Measurements from ENCODE around the gene PPIP5K1. TPM values are rescaled to one million over a fixed set of nuclear protein-coding genes. Genes with fewer than 3 reads are reported as not detected.
"Not testable (repeated sequence)": the region's sequence is repeated elsewhere in the genome, so short reads cannot be mapped to it uniquely, and the experiment has no call there.

PPIP5K1 gene
- total RNA-seq, 1 experiment from 2014 or later, result 33.5 TPM

DNA sequence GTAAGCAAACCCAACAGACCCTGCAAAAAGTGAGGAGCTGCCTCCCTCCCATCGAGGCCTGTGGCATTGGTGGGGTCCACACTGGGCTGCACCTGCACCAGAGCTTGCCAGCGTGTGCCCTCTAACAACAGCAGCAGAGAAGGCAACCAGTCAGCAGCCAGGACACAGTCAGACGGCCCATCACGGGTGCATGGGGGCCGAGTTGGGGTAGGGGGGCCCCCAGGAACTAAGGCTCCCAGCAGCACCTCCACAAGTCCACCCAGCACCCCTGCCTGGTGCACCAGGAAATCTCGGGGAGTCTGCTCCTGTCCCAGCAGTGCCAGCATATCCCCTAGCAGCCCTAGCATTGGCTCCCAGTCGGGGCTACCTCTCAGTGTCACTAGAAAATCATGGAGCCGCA is 27.7 kb upstream of the PPIP5K1 start:
- BruUV-seq (replicated peaks); H3K27ac ChIP-seq (ENCODE audit: low read depth, low read length, poor library complexity, severe bottlenecking); CTCF ChIA-PET: not testable (repeated sequence)

DNA sequence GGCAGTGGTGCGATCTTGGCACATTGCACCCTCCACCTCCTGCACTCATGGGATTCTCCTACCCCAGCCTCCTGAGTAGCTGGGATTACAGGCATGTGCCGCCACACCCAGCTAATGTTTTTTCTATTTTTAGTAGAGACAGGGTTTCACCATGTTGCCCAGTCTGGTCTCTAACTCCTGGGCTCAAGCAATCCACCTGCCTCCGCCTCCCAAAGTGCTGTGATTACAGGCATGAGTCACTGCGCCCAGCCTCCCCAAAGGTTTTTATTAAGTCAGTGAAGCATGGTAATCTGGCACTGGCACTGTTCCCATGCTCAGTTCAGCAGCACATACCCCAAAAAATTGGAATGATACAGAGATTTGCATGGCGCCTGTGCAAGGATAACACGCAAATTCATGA is 12.2 kb upstream of the PPIP5K1 start:
- H3K27me3 ChIP-seq (replicated peaks; ENCODE audit: insufficient read depth, low read depth, low read length, poor library complexity); H3K9me3 ChIP-seq (ENCODE audit: low read depth, low read length, poor library complexity, severe bottlenecking); H3K4me1 ChIP-seq (ENCODE audit: insufficient read depth, low read length, poor library complexity, severe bottlenecking); POLR2A ChIA-PET (ENCODE audit: low non-redundant PET); H3K27ac ChIP-seq (ENCODE audit: low read depth, low read length, poor library complexity, severe bottlenecking); intact Hi-C loops (cut with micrococcal nuclease; ENCODE audit: unreplicated experiment); H3K4me3 ChIP-seq (ENCODE audit: low read depth, low read length, poor library complexity, severe bottlenecking); BruUV-seq (replicated peaks); H3K36me3 ChIP-seq (ENCODE audit: insufficient read depth, low read length, poor library complexity, severe bottlenecking); CTCF ChIA-PET: not testable (repeated sequence)
- peak; percentile 91 for DNase-seq (ENCODE audit: low spot score)

More for the DNA sequence above, 27.7 kb upstream of the PPIP5K1 start:
- H3K4me1 ChIP-seq (ENCODE audit: insufficient read depth, low read length, poor library complexity, severe bottlenecking); H3K27me3 ChIP-seq (replicated peaks; ENCODE audit: insufficient read depth, low read depth, low read length, poor library complexity); H3K4me3 ChIP-seq (ENCODE audit: low read depth, low read length, poor library complexity, severe bottlenecking); H3K36me3 ChIP-seq (ENCODE audit: insufficient read depth, low read length, poor library complexity, severe bottlenecking); H3K9me3 ChIP-seq (ENCODE audit: low read depth, low read length, poor library complexity, severe bottlenecking); POLR2A ChIA-PET (ENCODE audit: low non-redundant PET); DNase-seq (ENCODE audit: low spot score); intact Hi-C loops (cut with micrococcal nuclease; ENCODE audit: unreplicated experiment): not testable (repeated sequence)

DNA sequence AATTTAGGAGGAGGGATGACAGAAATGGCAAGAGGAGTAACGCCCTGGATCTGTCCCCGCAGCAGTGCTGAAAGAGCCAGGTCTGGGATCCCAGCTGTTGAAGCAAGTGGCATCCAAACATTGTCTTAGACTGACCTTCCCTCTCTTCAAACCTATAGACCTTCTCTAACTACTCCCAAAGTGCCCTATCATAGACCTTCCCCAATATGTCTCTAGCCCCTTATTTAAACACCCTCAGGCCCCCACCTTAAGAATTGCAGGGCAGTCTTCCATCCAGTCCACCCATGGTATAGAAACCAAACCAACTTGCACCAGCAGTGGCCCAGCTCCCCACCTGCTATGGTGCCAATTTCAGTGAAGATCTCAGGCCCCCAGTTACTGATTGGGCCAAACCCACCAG is 10.2 kb upstream of the PPIP5K1 start:
- H3K9me3 ChIP-seq (ENCODE audit: low read depth, low read length, poor library complexity, severe bottlenecking); DNase-seq (ENCODE audit: low spot score); H3K4me1 ChIP-seq (ENCODE audit: insufficient read depth, low read length, poor library complexity, severe bottlenecking); intact Hi-C loops (cut with micrococcal nuclease; ENCODE audit: unreplicated experiment); H3K4me3 ChIP-seq (ENCODE audit: low read depth, low read length, poor library complexity, severe bottlenecking); H3K27me3 ChIP-seq (replicated peaks; ENCODE audit: insufficient read depth, low read depth, low read length, poor library complexity); BruUV-seq (replicated peaks); H3K36me3 ChIP-seq (ENCODE audit: insufficient read depth, low read length, poor library complexity, severe bottlenecking); CTCF ChIA-PET; POLR2A ChIA-PET (ENCODE audit: low non-redundant PET); H3K27ac ChIP-seq (ENCODE audit: low read depth, low read length, poor library complexity, severe bottlenecking): not testable (repeated sequence)

DNA sequence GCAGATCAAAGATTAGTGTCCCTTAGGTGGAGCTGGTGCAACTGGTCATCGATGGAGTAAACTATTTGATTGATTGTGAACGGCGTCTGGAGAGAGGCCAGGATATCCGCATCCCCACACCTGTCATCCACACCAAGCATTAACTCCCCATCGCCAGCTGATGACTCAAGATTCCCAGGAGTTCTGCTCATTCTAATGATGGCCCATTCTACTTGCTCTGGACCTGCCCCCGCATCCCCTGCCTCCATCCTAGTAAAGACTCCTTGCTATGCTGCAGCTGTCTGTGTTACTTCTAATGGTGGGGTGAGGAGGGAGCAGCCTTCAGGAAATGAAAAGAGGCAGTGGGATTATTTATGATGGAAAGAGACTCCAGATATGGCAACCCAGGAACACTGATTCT is 9.1 kb upstream of the PPIP5K1 start:
- CTCF ChIA-PET; H3K27ac ChIP-seq (ENCODE audit: low read depth, low read length, poor library complexity, severe bottlenecking); BruUV-seq (replicated peaks); intact Hi-C loops (cut with micrococcal nuclease; ENCODE audit: unreplicated experiment); H3K4me1 ChIP-seq (ENCODE audit: insufficient read depth, low read length, poor library complexity, severe bottlenecking); H3K36me3 ChIP-seq (ENCODE audit: insufficient read depth, low read length, poor library complexity, severe bottlenecking); POLR2A ChIA-PET (ENCODE audit: low non-redundant PET); H3K4me3 ChIP-seq (ENCODE audit: low read depth, low read length, poor library complexity, severe bottlenecking); H3K27me3 ChIP-seq (replicated peaks; ENCODE audit: insufficient read depth, low read depth, low read length, poor library complexity); DNase-seq (ENCODE audit: low spot score); H3K9me3 ChIP-seq (ENCODE audit: low read depth, low read length, poor library complexity, severe bottlenecking): not testable (repeated sequence)

DNA sequence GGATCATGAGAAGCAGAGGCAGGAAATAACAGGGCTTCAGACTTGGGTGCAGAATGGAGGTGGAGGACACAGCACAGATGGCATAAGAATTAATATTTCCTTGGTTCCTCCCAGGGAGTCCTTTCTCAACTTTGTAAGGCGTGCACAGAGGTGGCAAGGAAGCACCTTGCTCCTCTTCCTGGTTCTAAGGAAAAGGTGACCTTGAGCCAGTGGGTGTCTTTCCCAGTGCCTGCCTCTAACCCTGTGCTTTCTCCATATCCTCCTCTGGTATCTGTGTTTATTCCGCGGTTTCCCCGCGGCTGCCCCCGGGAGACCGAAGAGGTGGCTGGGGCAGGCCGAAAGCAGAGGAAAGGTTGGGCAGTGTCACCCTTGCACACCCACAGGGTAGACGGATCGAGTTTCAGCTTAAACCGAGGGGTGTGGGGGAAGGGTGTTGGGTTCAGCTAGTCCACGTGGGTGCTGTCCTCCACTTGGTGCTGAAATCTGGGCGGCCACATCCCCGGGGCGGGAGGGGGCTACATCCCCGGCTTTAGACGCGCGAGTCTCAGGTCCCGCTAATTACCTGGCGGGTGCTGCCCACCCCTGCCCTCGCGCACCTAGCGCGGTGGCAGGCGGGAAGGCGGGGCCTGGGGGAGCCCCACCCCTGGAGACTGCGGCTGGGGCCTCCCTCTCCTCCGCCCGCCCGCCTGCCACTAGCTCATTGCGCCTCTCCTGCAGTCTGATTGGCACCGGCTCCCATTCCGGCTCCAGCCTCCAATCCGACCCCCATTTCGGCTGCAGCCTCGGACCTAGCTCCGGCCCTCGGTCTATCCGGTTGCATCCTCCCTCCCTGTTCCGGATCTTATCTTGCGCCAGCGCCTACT is 3.6 kb upstream of the PPIP5K1 start, which contains the start of gene CKMT1B:
CKMT1B (plus strand) TSS at position 700 of the 863 bp plus-strand sequence. CDS start 192 bp downstream, outside the sequence.
- intact Hi-C loops (cut with micrococcal nuclease; ENCODE audit: unreplicated experiment); DNase-seq (ENCODE audit: low spot score); H3K27ac ChIP-seq (ENCODE audit: low read depth, low read length, poor library complexity, severe bottlenecking); BruUV-seq (replicated peaks); H3K9me3 ChIP-seq (ENCODE audit: low read depth, low read length, poor library complexity, severe bottlenecking); H3K4me1 ChIP-seq (ENCODE audit: insufficient read depth, low read length, poor library complexity, severe bottlenecking); H3K27me3 ChIP-seq (replicated peaks; ENCODE audit: insufficient read depth, low read depth, low read length, poor library complexity); H3K4me3 ChIP-seq (ENCODE audit: low read depth, low read length, poor library complexity, severe bottlenecking); CTCF ChIA-PET; H3K36me3 ChIP-seq (ENCODE audit: insufficient read depth, low read length, poor library complexity, severe bottlenecking); POLR2A ChIA-PET (ENCODE audit: low non-redundant PET): not testable (repeated sequence)

DNA sequence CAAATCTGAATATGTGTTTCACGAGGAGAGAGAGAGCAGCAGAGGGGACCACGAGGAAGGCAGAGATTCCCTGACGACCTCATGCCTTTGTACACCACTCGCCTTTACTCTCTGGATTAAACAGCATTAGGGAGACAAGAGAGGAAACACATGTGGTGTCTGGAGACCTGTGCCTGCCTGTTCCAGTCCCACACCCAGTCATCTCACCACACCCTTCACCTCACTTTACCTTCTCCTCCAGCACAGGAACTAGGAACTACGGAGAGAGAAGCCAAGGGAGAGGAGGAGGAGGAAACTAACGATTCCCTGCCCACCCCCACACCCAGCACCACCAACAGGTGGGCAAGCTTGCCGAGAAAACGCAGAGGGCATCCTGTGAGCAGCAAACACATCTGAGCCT is 2.8 kb upstream of the PPIP5K1 start:
- POLR2A ChIA-PET (ENCODE audit: low non-redundant PET); H3K27ac ChIP-seq (ENCODE audit: low read depth, low read length, poor library complexity, severe bottlenecking); H3K36me3 ChIP-seq (ENCODE audit: insufficient read depth, low read length, poor library complexity, severe bottlenecking); BruUV-seq (replicated peaks); intact Hi-C loops (cut with micrococcal nuclease; ENCODE audit: unreplicated experiment); H3K27me3 ChIP-seq (replicated peaks; ENCODE audit: insufficient read depth, low read depth, low read length, poor library complexity); H3K4me1 ChIP-seq (ENCODE audit: insufficient read depth, low read length, poor library complexity, severe bottlenecking); H3K9me3 ChIP-seq (ENCODE audit: low read depth, low read length, poor library complexity, severe bottlenecking); CTCF ChIA-PET; DNase-seq (ENCODE audit: low spot score); H3K4me3 ChIP-seq (ENCODE audit: low read depth, low read length, poor library complexity, severe bottlenecking): not testable (repeated sequence)

DNA sequence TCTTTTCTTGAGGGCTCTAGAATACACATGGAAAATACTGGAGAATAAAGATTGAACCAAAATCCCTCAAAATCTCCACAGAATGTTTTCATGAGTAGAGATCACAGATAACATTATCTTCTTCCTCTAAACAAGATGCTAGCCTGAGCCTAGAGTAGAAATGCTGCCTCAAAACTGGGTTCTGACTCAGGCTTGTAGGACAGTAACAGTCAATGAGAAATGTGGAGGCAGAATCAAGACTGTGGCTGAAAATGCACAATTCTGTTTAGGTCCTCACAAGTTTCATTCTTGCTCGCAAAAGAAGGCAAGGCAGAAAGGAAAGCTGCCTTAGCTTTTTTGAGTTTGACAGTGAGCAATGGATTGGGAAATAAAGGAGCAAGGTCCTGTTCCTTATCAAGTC is 15.4 kb downstream of the PPIP5K1 start:
- DNase-seq (ENCODE audit: low spot score); H3K36me3 ChIP-seq (ENCODE audit: insufficient read depth, low read length, poor library complexity, severe bottlenecking); H3K27me3 ChIP-seq (replicated peaks; ENCODE audit: insufficient read depth, low read depth, low read length, poor library complexity); CTCF ChIA-PET; H3K4me1 ChIP-seq (ENCODE audit: insufficient read depth, low read length, poor library complexity, severe bottlenecking); POLR2A ChIA-PET (ENCODE audit: low non-redundant PET); H3K9me3 ChIP-seq (ENCODE audit: low read depth, low read length, poor library complexity, severe bottlenecking); intact Hi-C loops (cut with micrococcal nuclease; ENCODE audit: unreplicated experiment); H3K27ac ChIP-seq (ENCODE audit: low read depth, low read length, poor library complexity, severe bottlenecking); BruUV-seq (replicated peaks); H3K4me3 ChIP-seq (ENCODE audit: low read depth, low read length, poor library complexity, severe bottlenecking): not testable (repeated sequence)

DNA sequence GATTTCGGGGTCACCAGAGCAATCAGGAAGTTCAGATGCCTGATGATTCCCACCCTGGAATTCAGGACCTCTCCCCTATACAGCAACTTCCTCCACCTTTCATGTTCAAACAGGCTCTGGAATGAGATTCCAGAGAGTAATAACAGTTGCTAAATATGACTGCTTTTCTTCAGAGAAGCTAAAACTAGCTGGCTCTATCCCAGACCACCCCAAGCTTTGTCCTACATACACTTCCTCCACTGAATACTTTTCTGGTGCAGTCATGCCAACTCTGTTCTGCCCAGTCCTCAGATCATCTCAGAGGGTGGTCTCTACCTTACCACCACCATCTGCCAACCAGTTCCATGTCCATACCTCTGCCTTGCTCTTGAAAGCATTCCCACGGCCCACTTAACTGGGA is 23.4 kb downstream of the PPIP5K1 start:
- POLR2A ChIA-PET (ENCODE audit: low non-redundant PET); intact Hi-C loops (cut with micrococcal nuclease; ENCODE audit: unreplicated experiment); BruUV-seq (replicated peaks); H3K27me3 ChIP-seq (replicated peaks; ENCODE audit: insufficient read depth, low read depth, low read length, poor library complexity); H3K9me3 ChIP-seq (ENCODE audit: low read depth, low read length, poor library complexity, severe bottlenecking); H3K27ac ChIP-seq (ENCODE audit: low read depth, low read length, poor library complexity, severe bottlenecking); H3K4me3 ChIP-seq (ENCODE audit: low read depth, low read length, poor library complexity, severe bottlenecking); H3K4me1 ChIP-seq (ENCODE audit: insufficient read depth, low read length, poor library complexity, severe bottlenecking); H3K36me3 ChIP-seq (ENCODE audit: insufficient read depth, low read length, poor library complexity, severe bottlenecking); DNase-seq (ENCODE audit: low spot score); CTCF ChIA-PET: not testable (repeated sequence)
